Sigmoid colon (tissue), 7 donors: ENCODE data around the gene COL15A1. TPM values are rescaled to one million over a fixed set of nuclear protein-coding genes. Genes with fewer than 3 reads are reported as not detected.
"Not testable (repeated sequence)": the region's sequence is repeated elsewhere in the genome, so short reads cannot be mapped to it uniquely, and the experiment has no call there.

Experiments used
- DNase-seq: peaks from one replicate; pipeline ENCODE4 v3.0.0-alpha.2; 2019
- H3K27ac ChIP-seq, 4 donors: fragments of 200-600 bp; sonication (generic); one replicate each; pipeline ENCODE4 v1.5.1; 2016 to 2019; ENCODE audit warnings: mild to moderate bottlenecking in 1 of 4
- H3K27me3 ChIP-seq, 3 donors: fragments of 200-600 bp; sonication (generic); one replicate each; pipeline ENCODE4 v1.5.1; 2019; ENCODE audit warnings: mild to moderate bottlenecking in 1 of 3
- H3K36me3 ChIP-seq, 4 donors: fragments of 200-600 bp; sonication (generic); one replicate each; pipeline ENCODE4 v1.5.1; 2016 to 2019
- H3K4me1 ChIP-seq, 4 donors: fragments of 200-600 bp; sonication (generic); one replicate each; pipeline ENCODE4 v1.5.1; 2017 to 2019
- H3K4me3 ChIP-seq, 4 donors: fragments of 200-600 bp; sonication (generic); one replicate each; pipeline ENCODE4 v1.5.1; 2017 to 2019; ENCODE audit warnings: mild to moderate bottlenecking in 2 of 4, moderate library complexity in 1 of 4
- H3K9me3 ChIP-seq, 4 donors: fragments of 200-600 bp in 3 of 4; sonication (generic) in 3 of 4; one replicate each; pipeline versions ENCODE4 v1.5.1 to v1.6.1; 2013 to 2019
- EP300 ChIP-seq, 4 donors: sonication (generic); formaldehyde crosslinking; IDR thresholded peaks; one replicate each; pipeline ENCODE4 v1.6.1; 2017; ENCODE audit warnings: antibody characterized with exemption in 4 of 4
- POLR2A ChIP-seq, 2 donors: fragments of 450-650 bp; IDR thresholded peaks; one replicate each; pipeline ENCODE4 v1.6.1; 2016; ENCODE audit warnings: antibody characterized with exemption in 2 of 2, mild to moderate bottlenecking in 2 of 2, moderate library complexity in 2 of 2
- POLR2AphosphoS5 ChIP-seq, 4 donors: sonication (generic); formaldehyde crosslinking; IDR thresholded peaks; one replicate each; pipeline ENCODE4 v1.6.1; 2017; ENCODE audit warnings: antibody characterized with exemption in 4 of 4
- WGBS, 2 donors: extraction: QIAGEN DNeasy Blood & Tissue Kit; methylation state at CpG; one replicate each; pipeline ENCODE4 v1.1.7; 2013; 5-methylcytosine and 5-hydroxymethylcytosine counted together
- intact Hi-C: fragments of 100-400 bp; cut with DNase I; formaldehyde crosslinking; loops from one replicate; pipeline ENCODE4 v1.15.1; 2023
- polyA plus RNA-seq, 3 donors: library from polyadenylated mRNA; stranded (reverse); fragments of 200-250 nt; gene quantifications; one replicate each; pipeline ENCODE4 v1.2.3, GENCODE V29; 2013
- total RNA-seq, 4 donors: library from RNA; depleted of rRNA; stranded (reverse); fragments of >200 nt; gene quantifications; one replicate each; pipeline ENCODE4 v1.1.0, GENCODE V29; 2016
- TF ChIP-seq, protein P1 (sequence below), 4 experiments: fragments of 450-650 bp in 3 of 4; fragments of 200-600 bp in 1 of 4; IDR thresholded peaks; one replicate each; pipeline ENCODE4 v1.5.1; 2016 to 2019; ENCODE audit warnings: antibody characterized with exemption in 4 of 4, mild to moderate bottlenecking in 3 of 4, moderate library complexity in 2 of 4
- donor health status: healthy with polysubstance abuse.
- donor health status: Bipolar disorder and iron deficiency.
- donor health status: healthy.

COL15A1 gene
- total and polyA plus RNA-seq, 7 donors, result under 0.01 to 104 (median 21.4) TPM

- WGBS, 2 donors, result 32 to 59% methylated on average over 4 of the region's 4 CpGs
- H3K4me1 ChIP-seq, result no peaks in the 10 kb centered on the region
- H3K9me3 ChIP-seq, result no peaks in the 10 kb centered on the region
- TF ChIP-seq, protein P1, sequence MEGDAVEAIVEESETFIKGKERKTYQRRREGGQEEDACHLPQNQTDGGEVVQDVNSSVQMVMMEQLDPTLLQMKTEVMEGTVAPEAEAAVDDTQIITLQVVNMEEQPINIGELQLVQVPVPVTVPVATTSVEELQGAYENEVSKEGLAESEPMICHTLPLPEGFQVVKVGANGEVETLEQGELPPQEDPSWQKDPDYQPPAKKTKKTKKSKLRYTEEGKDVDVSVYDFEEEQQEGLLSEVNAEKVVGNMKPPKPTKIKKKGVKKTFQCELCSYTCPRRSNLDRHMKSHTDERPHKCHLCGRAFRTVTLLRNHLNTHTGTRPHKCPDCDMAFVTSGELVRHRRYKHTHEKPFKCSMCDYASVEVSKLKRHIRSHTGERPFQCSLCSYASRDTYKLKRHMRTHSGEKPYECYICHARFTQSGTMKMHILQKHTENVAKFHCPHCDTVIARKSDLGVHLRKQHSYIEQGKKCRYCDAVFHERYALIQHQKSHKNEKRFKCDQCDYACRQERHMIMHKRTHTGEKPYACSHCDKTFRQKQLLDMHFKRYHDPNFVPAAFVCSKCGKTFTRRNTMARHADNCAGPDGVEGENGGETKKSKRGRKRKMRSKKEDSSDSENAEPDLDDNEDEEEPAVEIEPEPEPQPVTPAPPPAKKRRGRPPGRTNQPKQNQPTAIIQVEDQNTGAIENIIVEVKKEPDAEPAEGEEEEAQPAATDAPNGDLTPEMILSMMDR (IDR thresholded peaks at IDR 0.05), result no peak
- TF ChIP-seq EP300 (IDR thresholded peaks at IDR 0.05) (no peak), POLR2AphosphoS5 (IDR thresholded peaks at IDR 0.05) (no peak), POLR2A (IDR thresholded peaks at IDR 0.05) (no peak)
- no peaks in the 10 kb centered on the region for H3K36me3 ChIP-seq
- no peak overlapping the region for H3K27ac ChIP-seq
- intact Hi-C loops, result no loop called here
- DNase-seq, result no peak
- no peak overlapping the region for H3K4me3 ChIP-seq
- H3K27me3 ChIP-seq, result no peaks in the 10 kb centered on the region
Observed at GRCh38 chr9:98899408-98900056, 44.2 kb upstream of the COL15A1 start.

DNA sequence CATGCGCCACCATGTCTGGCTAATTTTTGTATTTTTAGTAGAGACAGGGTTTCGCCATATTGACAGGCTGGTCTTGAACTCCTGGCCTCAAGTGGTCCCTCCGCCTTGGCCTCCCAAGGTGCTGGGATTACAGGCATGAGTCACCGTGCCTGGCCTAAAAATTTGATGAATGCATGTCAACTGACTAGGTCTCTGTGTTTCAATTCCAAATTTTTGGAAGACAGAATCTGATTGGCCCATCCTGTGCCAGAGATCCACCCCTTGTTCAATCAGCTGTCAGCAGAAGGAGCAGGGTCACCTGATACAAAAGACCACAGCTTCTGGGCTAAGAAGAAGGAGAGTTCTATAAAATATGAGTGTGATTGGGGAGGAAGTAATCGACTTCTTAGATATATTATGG is 43.5 kb upstream of the COL15A1 start:
- WGBS, 2 donors, result 86 to 88% methylated on average over 5 of the region's 5 CpGs
- no peak for DNase-seq
- no peak overlapping the region for H3K4me3 ChIP-seq
- H3K4me1 ChIP-seq, result no peaks in the 10 kb centered on the region
- intact Hi-C loops, result no loop called here
- no peaks in the 10 kb centered on the region for H3K9me3 ChIP-seq
- H3K27ac ChIP-seq, result no peak overlapping the region
- TF ChIP-seq, protein P1 (IDR thresholded peaks at IDR 0.05), result no peak
- no peak for TF ChIP-seq POLR2AphosphoS5 (IDR thresholded peaks at IDR 0.05)
- no peak for TF ChIP-seq POLR2A (IDR thresholded peaks at IDR 0.05)
- no peak for TF ChIP-seq EP300 (IDR thresholded peaks at IDR 0.05)
- H3K36me3 ChIP-seq, result no peaks in the 10 kb centered on the region
- H3K27me3 ChIP-seq, result no peaks in the 10 kb centered on the region

DNA sequence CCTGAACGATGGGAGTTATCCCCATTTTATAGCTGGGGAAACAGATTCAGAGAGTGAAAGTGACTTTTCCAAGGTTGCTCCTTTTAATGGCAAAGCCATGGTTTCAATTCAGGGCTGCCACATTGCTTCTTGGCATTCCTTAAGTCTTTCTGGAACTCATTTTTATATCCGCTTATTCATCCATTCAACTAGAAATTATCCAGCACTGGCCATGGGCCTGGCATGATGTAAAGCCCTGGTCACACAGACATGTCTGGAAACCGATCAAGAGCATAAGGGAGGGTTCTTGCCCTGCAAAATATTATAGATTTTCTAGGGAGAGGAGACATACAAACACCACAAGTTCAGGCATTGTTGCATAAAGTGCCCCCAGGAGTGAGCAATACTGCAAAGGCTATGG is 43.0 kb upstream of the COL15A1 start:
- H3K27me3 ChIP-seq, result no peaks in the 10 kb centered on the region
- H3K9me3 ChIP-seq, result no peaks in the 10 kb centered on the region
- intact Hi-C loops, result no loop called here
- TF ChIP-seq, protein P1 (IDR thresholded peaks at IDR 0.05), result no peak
- no peak for TF ChIP-seq EP300 (IDR thresholded peaks at IDR 0.05)
- no peak for TF ChIP-seq POLR2AphosphoS5 (IDR thresholded peaks at IDR 0.05)
- TF ChIP-seq POLR2A (IDR thresholded peaks at IDR 0.05), result no peak
- DNase-seq, result no peak
- H3K36me3 ChIP-seq, result no peaks in the 10 kb centered on the region
- no peaks in the 10 kb centered on the region for H3K4me1 ChIP-seq
- no peak overlapping the region for H3K4me3 ChIP-seq
- whole genome bisulfite sequencing, 2 donors, result 62 to 80% methylated on average over 3 of the region's 3 CpGs
- no peak overlapping the region for H3K27ac ChIP-seq

DNA sequence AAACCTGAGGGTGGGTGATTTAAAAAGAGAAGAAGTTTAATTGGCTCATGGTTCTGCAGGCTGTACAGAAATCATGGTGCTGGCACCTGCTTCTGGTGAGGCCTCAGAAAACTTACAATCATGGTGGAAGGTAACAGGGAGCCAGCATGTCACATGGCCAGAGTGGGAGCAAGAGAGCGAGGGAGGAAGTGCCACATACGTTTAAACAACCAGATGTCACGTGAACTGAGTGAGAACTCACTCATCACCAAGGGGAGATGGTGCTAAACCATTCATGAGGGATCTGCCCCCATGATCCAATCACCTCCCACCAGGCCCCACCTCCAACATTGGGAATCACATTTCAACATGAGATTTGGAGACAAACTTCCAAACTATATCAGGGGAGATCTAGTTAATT is 41.9 kb upstream of the COL15A1 start:
- H3K27me3 ChIP-seq, intact Hi-C loops, H3K36me3 ChIP-seq: not testable (repeated sequence)

GRCh38 chr9:98902516-98902915 is 41.2 kb upstream of the COL15A1 start:
- WGBS, 2 donors, result 94 to 96% methylated on average over 1 of the region's 1 CpG
- H3K4me1 ChIP-seq, result peaks cover 0 to 7% (median 4%) of the 10 kb centered on the region in 4 donors
- intact Hi-C loops, result no loop called here
- TF ChIP-seq EP300 (IDR thresholded peaks at IDR 0.05) (no peak), POLR2A (IDR thresholded peaks at IDR 0.05) (no peak), POLR2AphosphoS5 (IDR thresholded peaks at IDR 0.05) (no peak)
- TF ChIP-seq, protein P1 (IDR thresholded peaks at IDR 0.05), result no peak
- H3K27me3 ChIP-seq, result no peaks in the 10 kb centered on the region
- no peak overlapping the region for H3K27ac ChIP-seq
- H3K4me3 ChIP-seq, result no peak overlapping the region
- no peaks in the 10 kb centered on the region for H3K36me3 ChIP-seq
- DNase-seq, result no peak
- H3K9me3 ChIP-seq, result no peaks in the 10 kb centered on the region

More for the DNA sequence above, 41.9 kb upstream of the COL15A1 start:
- not testable (repeated sequence) for H3K4me1 ChIP-seq, H3K4me3 ChIP-seq, DNase-seq, H3K27ac ChIP-seq, H3K9me3 ChIP-seq
- WGBS, 2 donors, result 70 to 72% methylated on average over 3 of the region's 3 CpGs
